Activated naive CD8-positive, alpha-beta T cell treated with anti-CD3 and anti-CD28 coated beads, Interleukin-2, amount 10 ng/mL, durations not matched to agents 7 days and 5 days (primary cell): ENCODE measurements around the gene CASKIN2. TPM values are rescaled to one million over a fixed set of nuclear protein-coding genes. Genes with fewer than 3 reads are reported as not detected.
"Not testable (repeated sequence)": the region's sequence is repeated elsewhere in the genome, so short reads cannot be mapped to it uniquely, and the experiment has no call there.

Source experiments
- ATAC-seq: fragments of 150-1000 bp; cut with Tn5 transposase; one replicate; pipeline ENCODE4 v1.10.0; 2021; ENCODE audit warnings: low read depth, moderate library complexity
- POLR2A ChIA-PET: fragments of 350-600 bp; sonication (Branson Sonifier 250); formaldehyde crosslinking; loops from one replicate; lab custom pipeline; 2021; ENCODE audit warnings: antibody characterized with exemption; lab: Charles Lee
- DNase-seq: peaks from one replicate; pipeline ENCODE4 v3.0.0; 2021
- H3K27ac Mint-ChIP-seq: one replicate; pipeline ENCODE4 v1.8.0; 2022; ENCODE audit warnings: mild to moderate bottlenecking, mixed read lengths
- H3K27me3 Mint-ChIP-seq: one replicate; pipeline ENCODE4 v1.8.0; 2022; ENCODE audit warnings: mild to moderate bottlenecking, moderate library complexity, mixed read lengths
- H3K36me3 Mint-ChIP-seq: one replicate; pipeline ENCODE4 v1.8.0; 2021; ENCODE audit warnings: mild to moderate bottlenecking, mixed read lengths
- H3K4me1 Mint-ChIP-seq: one replicate; pipeline ENCODE4 v1.8.0; 2021; ENCODE audit warnings: mixed read lengths
- H3K4me3 Mint-ChIP-seq: one replicate; pipeline ENCODE4 v1.8.0; 2022; ENCODE audit warnings: mild to moderate bottlenecking, moderate library complexity, mixed read lengths
- H3K9me3 Mint-ChIP-seq: one replicate; pipeline ENCODE4 v1.8.0; 2021; ENCODE audit warnings: mixed read lengths
- total RNA-seq, 2 experiments: library from RNA; stranded (reverse); gene quantifications; one replicate each; pipeline ENCODE4 v1.2.3, GENCODE V29; 2021

CASKIN2 gene
- total RNA-seq, 2 experiments from 2014 or later, result 0.72 to 2.3 TPM

GRCh38 chr17:75468779-75469373, 46.5 kb downstream of the CASKIN2 start:
- DNase-seq (no peak), ATAC-seq (no peak)
- Mint-ChIP-seq H3K27me3 (no peaks in the 10 kb centered on the region), H3K4me3 (no peak overlapping the region), H3K36me3 (peaks cover 14% of the 10 kb centered on the region), H3K9me3 (no peaks in the 10 kb centered on the region), H3K27ac (no peak overlapping the region), H3K4me1 (peaks cover 4% of the 10 kb centered on the region)
- POLR2A ChIA-PET, result interaction anchor here (0.7 to 1.0 kb wide), 2 partner anchors 13 to 112 kb away, joined by 3 read pairs; partner anchors contain the start of gene TMEM94

DNA sequence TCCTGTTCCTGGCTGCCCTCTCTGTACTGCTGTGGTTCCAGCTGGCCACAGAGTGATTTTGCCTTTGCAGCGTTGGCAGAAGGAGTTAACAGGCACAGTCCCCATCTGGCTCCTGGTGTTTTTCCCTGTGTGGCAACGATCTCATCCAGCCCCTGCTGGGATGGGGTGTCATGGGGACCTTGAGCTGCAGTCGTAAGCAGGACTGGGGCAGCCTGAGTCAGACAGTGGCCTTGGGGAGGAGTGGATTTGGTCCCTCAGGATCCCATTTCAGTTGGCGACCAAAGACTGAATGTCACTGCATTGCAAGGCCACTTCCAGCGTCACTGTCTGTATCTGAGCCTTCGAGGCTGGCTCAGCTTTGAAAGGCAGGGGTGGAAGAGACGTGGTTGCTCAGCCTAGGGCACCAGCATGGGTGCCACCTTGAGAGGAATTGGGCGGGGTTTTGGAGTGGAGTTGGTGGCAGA, 47.0 kb downstream of the CASKIN2 start:
- H3K4me1 Mint-ChIP-seq, result peaks cover 5% of the 10 kb centered on the region
- H3K27me3 Mint-ChIP-seq, result no peaks in the 10 kb centered on the region
- POLR2A ChIA-PET, result interaction anchor here (0.7 to 1.0 kb wide), 2 partner anchors 12 to 113 kb away, joined by 3 read pairs; partner anchors contain the start of gene TMEM94
- H3K4me3 Mint-ChIP-seq, result no peak overlapping the region
- H3K27ac Mint-ChIP-seq, result no peak overlapping the region
- peaks cover 14% of the 10 kb centered on the region for H3K36me3 Mint-ChIP-seq
- ATAC-seq (no peak), DNase-seq (no peak)
- H3K9me3 Mint-ChIP-seq, result no peaks in the 10 kb centered on the region

DNA sequence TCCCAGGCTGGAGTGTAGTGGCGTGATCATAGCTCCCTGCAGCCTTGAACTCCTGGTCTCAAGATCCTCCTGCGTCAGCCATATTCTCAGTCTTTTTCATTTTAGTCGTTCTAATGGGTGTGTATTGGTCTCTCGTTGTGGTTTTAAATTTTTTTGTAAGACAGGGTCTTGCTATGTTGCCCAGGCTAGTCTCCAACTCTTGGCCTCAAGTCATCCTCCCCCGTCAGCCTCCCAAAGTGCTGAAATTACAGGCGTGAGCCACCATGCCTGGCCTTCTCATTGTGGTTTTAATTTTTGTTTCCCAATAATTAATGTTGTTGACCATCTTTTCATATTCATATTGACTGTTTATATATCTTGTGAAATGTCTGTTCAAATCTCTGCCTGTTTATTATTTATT, 50.3 kb downstream of the CASKIN2 start:
- H3K27me3 Mint-ChIP-seq, result no peaks in the 10 kb centered on the region
- H3K4me3 Mint-ChIP-seq, result no peak overlapping the region
- peaks cover 5% of the 10 kb centered on the region for H3K36me3 Mint-ChIP-seq
- no peaks in the 10 kb centered on the region for H3K9me3 Mint-ChIP-seq
- ATAC-seq, result no peak
- POLR2A ChIA-PET, result no interaction called here
- H3K4me1 Mint-ChIP-seq, result peaks cover 7% of the 10 kb centered on the region
- H3K27ac Mint-ChIP-seq, result no peak overlapping the region
- DNase-seq, result no peak

- Mint-ChIP-seq H3K4me1 (peaks cover 12% of the 10 kb centered on the region), H3K36me3 (peaks cover 5% of the 10 kb centered on the region), H3K9me3 (no peaks in the 10 kb centered on the region), H3K27ac (no peak overlapping the region), H3K27me3 (no peaks in the 10 kb centered on the region), H3K4me3 (no peak overlapping the region)
- POLR2A ChIA-PET, result interaction anchor here (1.1 kb wide), 1 partner anchor 9 kb away, joined by 5 read pairs; no protein-coding TSS in a partner anchor
- ATAC-seq (no peak), DNase-seq (no peak)
Observed at GRCh38 chr17:75463603-75464002, 51.7 kb downstream of the CASKIN2 start.

- Mint-ChIP-seq H3K27ac (no peak overlapping the region), H3K36me3 (peaks cover 3% of the 10 kb centered on the region), H3K4me3 (no peak overlapping the region), H3K4me1 (peaks cover 23% of the 10 kb centered on the region), H3K27me3 (no peaks in the 10 kb centered on the region), H3K9me3 (no peaks in the 10 kb centered on the region)
- ATAC-seq (no peak), DNase-seq (no peak)
- POLR2A ChIA-PET, result interaction anchor here (0.7 kb wide), 1 partner anchor 329 kb away, joined by 3 read pairs; no protein-coding TSS in a partner anchor
Observed at GRCh38 chr17:75460295-75460694, 55.0 kb downstream of the CASKIN2 start.

- Mint-ChIP-seq H3K36me3 (no peaks in the 10 kb centered on the region), H3K27ac (no peak overlapping the region), H3K9me3 (no peaks in the 10 kb centered on the region), H3K27me3 (no peaks in the 10 kb centered on the region), H3K4me1 (peaks cover 21% of the 10 kb centered on the region), H3K4me3 (no peak overlapping the region)
- no peak for DNase-seq
- POLR2A ChIA-PET, result interaction anchor here (1.1 kb wide), 1 partner anchor 57 kb away, joined by 3 read pairs; the partner anchor contains the start of gene TSEN54
- ATAC-seq, result no peak
Observed at GRCh38 chr17:75459590-75460267, 55.6 kb downstream of the CASKIN2 start.

- Mint-ChIP-seq H3K27ac (no peak overlapping the region), H3K27me3 (no peaks in the 10 kb centered on the region), H3K4me1 (peaks cover 23% of the 10 kb centered on the region), H3K9me3 (no peaks in the 10 kb centered on the region), H3K36me3 (no peaks in the 10 kb centered on the region), H3K4me3 (no peak overlapping the region)
- POLR2A ChIA-PET, result interaction anchor here (1.1 kb wide), 1 partner anchor 57 kb away, joined by 3 read pairs; the partner anchor contains the start of gene TSEN54
- DNase-seq, result no peak
- no peak for ATAC-seq
Observed at GRCh38 chr17:75459246-75459589, 56.1 kb downstream of the CASKIN2 start.

DNA sequence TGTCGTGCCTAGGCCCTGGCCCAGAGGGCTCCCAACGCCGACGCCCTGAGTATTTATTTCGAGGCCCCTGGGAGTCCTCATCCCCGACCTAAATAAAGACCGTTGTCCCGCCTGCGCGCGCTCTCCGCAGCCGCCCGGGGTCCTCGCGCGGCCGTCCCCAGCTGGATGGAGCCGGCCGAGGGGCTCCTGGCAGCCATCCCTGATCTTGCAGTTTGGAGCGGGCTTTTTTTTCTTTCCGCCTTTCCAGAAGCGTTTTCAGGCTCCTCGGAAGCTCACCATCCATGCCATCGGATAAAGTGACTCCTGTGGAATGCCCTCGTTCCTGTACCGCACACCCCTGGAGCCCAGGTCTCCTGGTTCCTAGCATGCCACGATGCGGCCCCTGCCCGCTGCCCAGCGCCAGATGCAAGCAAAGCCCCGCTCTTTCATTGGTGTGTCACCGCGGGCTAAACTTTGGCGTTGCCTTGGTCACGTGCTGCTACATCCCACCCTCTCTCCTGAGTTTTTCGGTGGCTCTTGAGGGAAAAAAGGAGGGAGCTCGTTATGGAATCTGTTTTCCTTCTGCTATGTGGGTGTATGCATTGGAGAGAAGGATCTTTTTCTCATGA, 58.2 kb downstream of the CASKIN2 start:
- DNase-seq (peak; percentile 45), ATAC-seq (peak; percentile 4)
- H3K4me3 Mint-ChIP-seq, result peak overlapping the region; percentile 92
- peak overlapping the region; percentile 85 for H3K27ac Mint-ChIP-seq
- no peaks in the 10 kb centered on the region for H3K36me3 Mint-ChIP-seq
- no peaks in the 10 kb centered on the region for H3K27me3 Mint-ChIP-seq
- POLR2A ChIA-PET, result interaction anchor here (0.8 to 2.5 kb wide), 8 partner anchors 11 to 195 kb away, joined by 3 to 27 read pairs (median 4); partner anchors contain the start of genes GGA3, MRPS7 and TSEN54
- H3K4me1 Mint-ChIP-seq, result peaks cover 28% of the 10 kb centered on the region
- no peaks in the 10 kb centered on the region for H3K9me3 Mint-ChIP-seq

DNA sequence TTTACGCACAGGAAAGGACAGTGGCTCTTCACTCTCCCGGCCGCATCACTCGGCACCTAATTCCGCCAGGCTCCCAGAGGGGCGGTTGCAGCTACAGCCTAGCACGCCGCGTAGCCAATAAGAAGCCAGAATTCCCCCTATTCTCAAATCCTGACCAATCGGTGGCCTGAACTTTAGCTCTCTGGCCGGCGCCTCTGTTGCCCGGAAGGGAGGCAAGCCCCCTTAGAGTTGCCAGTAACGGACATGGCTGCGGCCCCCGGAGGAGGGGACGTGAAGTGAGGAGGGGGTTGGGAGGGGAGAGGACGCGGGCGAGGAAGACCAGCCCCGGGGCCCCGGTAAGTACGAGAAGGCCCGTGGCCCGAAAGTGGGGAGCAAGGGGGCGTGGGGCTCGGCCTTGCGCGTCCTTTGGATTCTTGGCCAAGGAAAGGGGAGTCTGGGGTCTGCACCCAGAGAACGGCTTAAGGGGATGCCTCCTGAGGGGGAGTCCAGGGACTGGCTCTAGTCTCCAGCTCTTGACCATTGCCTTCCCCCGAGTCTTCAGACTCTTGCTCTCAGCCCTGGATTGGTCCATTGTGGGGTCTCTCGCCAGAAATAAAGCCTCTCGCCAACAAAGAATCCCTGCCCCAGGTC, 58.8 kb downstream of the CASKIN2 start, which contains the start of gene TMEM94:
Gene TMEM94, plus strand, starts transcription at position 219 of the 630 bp plus-strand sequence. CDS start 15,271 bp downstream, outside the sequence.
- H3K27me3 Mint-ChIP-seq, result no peaks in the 10 kb centered on the region
- H3K36me3 Mint-ChIP-seq, result no peaks in the 10 kb centered on the region
- no peaks in the 10 kb centered on the region for H3K9me3 Mint-ChIP-seq
- H3K4me3 Mint-ChIP-seq, result peak within 1 kb of the TSS; percentile 92
- peaks cover 28% of the 10 kb centered on the region for H3K4me1 Mint-ChIP-seq
- peak within 1 kb of the TSS; percentile 85 for H3K27ac Mint-ChIP-seq
- POLR2A ChIA-PET, result interaction anchor here (0.5 to 2.5 kb wide), 29 partner anchors 10 to 538 kb away, joined by 3 to 27 read pairs (median 3); partner anchors contain the start of genes GGA3, LLGL2, MIF4GD and MRPS7
- DNase-seq, result peak; percentile 82
- ATAC-seq, result peak; percentile 98

GRCh38 chr17:75456039-75456416, 59.3 kb downstream of the CASKIN2 start:
- Mint-ChIP-seq H3K27me3 (no peaks in the 10 kb centered on the region), H3K9me3 (no peaks in the 10 kb centered on the region), H3K4me1 (peaks cover 28% of the 10 kb centered on the region), H3K36me3 (no peaks in the 10 kb centered on the region), H3K4me3 (peak overlapping the region; percentile 92), H3K27ac (peak overlapping the region; percentile 85)
- peak; percentile 30 for ATAC-seq
- POLR2A ChIA-PET, result interaction anchor here (0.5 to 2.5 kb wide), 28 partner anchors 9 to 538 kb away, joined by 3 to 27 read pairs (median 3); partner anchors contain the start of genes GGA3, LLGL2, MIF4GD and MRPS7
- DNase-seq, result no peak

DNA sequence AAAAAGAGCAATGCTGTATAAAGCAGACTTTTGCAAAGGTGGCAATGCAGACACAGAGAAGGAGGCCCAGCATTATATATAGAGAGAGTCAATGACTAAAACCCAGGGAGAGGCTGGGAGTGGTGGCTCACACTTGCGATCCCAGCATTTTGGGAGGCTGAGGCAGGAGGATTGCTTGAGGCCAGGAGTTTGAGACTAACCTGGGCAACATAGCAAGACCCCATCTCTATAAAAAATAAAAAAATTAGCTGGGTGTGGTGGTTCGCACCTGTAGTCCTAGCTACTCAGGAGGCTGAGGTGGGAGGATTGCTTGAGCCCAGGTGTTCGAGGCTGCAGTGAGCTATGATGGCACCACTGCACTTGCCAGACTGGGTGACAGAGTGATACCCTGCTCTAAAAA, 60.7 kb downstream of the CASKIN2 start:
- not testable (repeated sequence) for H3K36me3 Mint-ChIP-seq, H3K9me3 Mint-ChIP-seq, H3K4me3 Mint-ChIP-seq, ATAC-seq, DNase-seq, H3K27me3 Mint-ChIP-seq
- Mint-ChIP-seq H3K27ac (peak overlapping the region; percentile 7), H3K4me1 (peaks cover 26% of the 10 kb centered on the region)
- POLR2A ChIA-PET, result interaction anchor here (0.7 to 1.3 kb wide), 3 partner anchors 8 to 184 kb away, joined by 3 to 5 read pairs (median 3); partner anchors contain the start of genes MIF4GD and TSEN54

DNA sequence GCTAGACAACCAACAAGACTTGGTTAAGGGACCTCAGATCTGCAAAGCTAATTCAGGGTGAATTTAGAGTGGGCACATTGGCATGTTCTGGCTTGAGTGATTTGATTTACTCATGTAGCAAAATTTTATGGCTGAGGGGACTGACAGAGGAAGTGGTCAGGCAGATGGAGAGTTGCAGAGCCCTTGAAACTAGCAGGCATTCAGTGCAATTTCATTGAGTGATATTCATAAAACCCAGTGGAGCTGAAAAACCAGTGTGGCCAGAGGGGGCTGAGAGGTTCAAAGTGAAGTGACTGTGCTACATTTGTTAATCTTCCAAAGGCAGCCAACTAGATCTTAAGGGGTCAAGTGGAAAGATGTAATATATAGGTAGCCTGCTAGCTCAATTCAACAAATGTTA, 61.1 kb downstream of the CASKIN2 start:
- Mint-ChIP-seq H3K4me3 (peak overlapping the region; percentile 6), H3K4me1 (peaks cover 24% of the 10 kb centered on the region), H3K36me3 (no peaks in the 10 kb centered on the region), H3K9me3 (no peaks in the 10 kb centered on the region), H3K27me3 (peaks cover 2% of the 10 kb centered on the region), H3K27ac (peak overlapping the region; percentile 7)
- no peak for ATAC-seq
- POLR2A ChIA-PET, result interaction anchor here (0.7 to 1.3 kb wide), 3 partner anchors 9 to 184 kb away, joined by 3 to 5 read pairs (median 3); partner anchors contain the start of genes MIF4GD and TSEN54
- no peak for DNase-seq
